ENCODE data around the gene MCMBP.

Gene MCMBP

DNA sequence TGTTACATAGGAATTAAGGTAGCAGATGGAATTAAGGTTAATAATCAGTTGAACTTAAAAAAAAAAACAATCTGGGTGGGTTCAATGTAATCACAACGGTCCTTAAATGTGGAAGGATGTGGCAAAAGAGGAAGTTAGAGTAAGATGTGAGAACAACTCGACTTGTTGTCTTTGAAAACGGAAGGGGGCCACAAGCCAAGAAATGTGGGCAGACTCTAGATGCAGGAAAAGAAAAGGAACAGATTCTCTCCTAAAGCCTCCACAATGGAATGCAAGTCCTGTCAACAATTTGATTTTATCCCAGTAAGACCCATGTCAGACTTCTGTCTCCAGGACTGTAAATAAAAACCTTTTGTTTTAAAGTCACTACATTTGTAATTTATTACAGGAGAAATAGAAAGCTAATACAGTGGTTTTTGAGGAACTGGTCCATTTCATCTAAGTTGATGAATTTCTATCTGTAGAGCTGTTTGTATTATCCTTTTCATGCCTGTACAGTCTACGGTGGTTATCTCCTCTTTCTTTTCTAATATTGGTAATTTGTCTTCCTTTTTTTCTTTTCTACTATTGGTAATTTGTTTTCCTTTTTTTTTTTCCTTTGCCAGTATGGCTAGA is 8.6 kb downstream of the MCMBP start:
- H3K36me3 ChIP-seq (ENCODE audit: control insufficient read depth, insufficient read depth, low read length), result no peaks in the 10 kb centered on the region
- H3K23ac ChIP-seq (ENCODE audit: low read length), result no peak overlapping the region
- H3K79me2 ChIP-seq (ENCODE audit: control insufficient read depth, insufficient read depth, low read length), result peaks cover 78% of the 10 kb centered on the region
- no CpG with 5 or more reads among the region's 4 CpGs for WGBS (ENCODE audit: extremely low coverage, insufficient coverage, low lambda C conversion rate)
- H3K56ac ChIP-seq (ENCODE audit: low read length), result no peak overlapping the region
- no peak overlapping the region for H4K5ac ChIP-seq (ENCODE audit: low read length)
- no peaks in the 10 kb centered on the region for H3K4me1 ChIP-seq (ENCODE audit: control insufficient read depth, low read depth, low read length)
- no peak overlapping the region for H3K27ac ChIP-seq (ENCODE audit: low read depth, low read length)
- H3K4ac ChIP-seq (ENCODE audit: low read depth, low read length), result no peak overlapping the region
- H3K4me2 ChIP-seq (ENCODE audit: low read length), result no peak overlapping the region
- peaks cover 3% of the 10 kb centered on the region for H3K79me1 ChIP-seq (ENCODE audit: low read length)
- no peak overlapping the region for H2BK15ac ChIP-seq (replicated peaks; ENCODE audit: low read depth)
- no peak for DNase-seq
- H3K27me3 ChIP-seq (ENCODE audit: insufficient read depth, low read length, poor library complexity), result no peaks in the 10 kb centered on the region
- H3K18ac ChIP-seq (ENCODE audit: low read length), result no peak overlapping the region
- no peak overlapping the region for H3K4me3 ChIP-seq (ENCODE audit: low read length)
- no peak overlapping the region for H2BK5ac ChIP-seq (ENCODE audit: low read length)
- H3K9ac ChIP-seq (ENCODE audit: low read length), result no peak overlapping the region
- no peak overlapping the region for H2AK5ac ChIP-seq (ENCODE audit: low read length)
- no peak overlapping the region for H2BK120ac ChIP-seq (ENCODE audit: low read depth, low read length)
- no peak overlapping the region for H4K8ac ChIP-seq (ENCODE audit: low read depth, low read length)

- Histone ChIP-seq H2BK15ac (replicated peaks; ENCODE audit: low read depth) (no peak overlapping the region), H3K27ac (ENCODE audit: low read depth, low read length) (no peak overlapping the region), H3K79me2 (ENCODE audit: control insufficient read depth, insufficient read depth, low read length) (peaks cover 65% of the 10 kb centered on the region), H2BK120ac (ENCODE audit: low read depth, low read length) (no peak overlapping the region), H3K4ac (ENCODE audit: low read depth, low read length) (no peak overlapping the region), H3K56ac (ENCODE audit: low read length) (no peak overlapping the region), H2AK5ac (ENCODE audit: low read length) (no peak overlapping the region), H3K4me3 (ENCODE audit: low read length) (no peak overlapping the region), H3K23ac (ENCODE audit: low read length) (no peak overlapping the region), H2BK5ac (ENCODE audit: low read length) (no peak overlapping the region), H3K18ac (ENCODE audit: low read length) (no peak overlapping the region), H3K27me3 (ENCODE audit: insufficient read depth, low read length, poor library complexity) (no peaks in the 10 kb centered on the region), H3K4me1 (ENCODE audit: control insufficient read depth, low read depth, low read length) (no peaks in the 10 kb centered on the region), H3K9ac (ENCODE audit: low read length) (no peak overlapping the region), H4K8ac (ENCODE audit: low read depth, low read length) (no peak overlapping the region), H3K79me1 (ENCODE audit: low read length) (peaks cover 1% of the 10 kb centered on the region), H3K36me3 (ENCODE audit: control insufficient read depth, insufficient read depth, low read length) (no peaks in the 10 kb centered on the region), H4K5ac (ENCODE audit: low read length) (no peak overlapping the region), H3K4me2 (ENCODE audit: low read length) (no peak overlapping the region)
- no CpG with 5 or more reads among the region's 1 CpG for WGBS (ENCODE audit: extremely low coverage, insufficient coverage, low lambda C conversion rate)
- no peak for DNase-seq
These were observed 10.1 kb downstream of the MCMBP start for GRCh38 chr10:119862524-119862923.

DNA sequence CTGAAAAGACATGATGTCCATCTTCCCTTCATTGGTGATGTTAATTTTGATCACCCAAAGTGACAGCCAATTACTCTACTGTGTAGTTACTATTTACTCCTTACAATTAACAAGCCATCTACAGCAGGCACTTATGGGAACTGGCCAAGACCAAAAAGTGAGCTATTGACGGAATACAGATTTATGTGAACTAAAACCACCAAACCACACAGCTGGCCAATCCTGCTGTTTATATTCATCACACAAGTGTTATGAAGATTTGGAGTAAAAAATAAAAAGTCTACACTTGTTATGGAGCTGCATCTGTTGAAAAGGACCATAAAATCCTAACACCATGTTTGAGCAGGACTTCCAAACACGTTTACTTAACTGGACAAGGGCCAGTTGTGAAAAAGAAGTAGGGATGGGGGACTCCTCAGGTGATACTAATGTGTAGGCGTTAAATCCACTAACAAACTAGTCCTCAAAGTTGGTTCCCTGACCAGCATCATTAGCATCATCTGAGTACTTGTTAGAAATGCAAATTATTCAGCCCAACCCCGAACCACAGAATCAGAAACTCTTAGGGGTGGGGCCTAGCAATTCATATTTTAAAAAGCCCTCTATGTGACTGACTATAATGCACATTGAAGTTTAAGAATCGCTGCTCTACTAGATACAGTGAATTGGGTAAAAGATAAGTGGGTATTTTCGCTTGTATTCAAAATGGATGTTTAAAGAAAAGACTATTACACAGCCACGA is 11.6 kb downstream of the MCMBP start:
- Histone ChIP-seq H3K18ac (ENCODE audit: low read length) (no peak overlapping the region), H3K4me1 (ENCODE audit: control insufficient read depth, low read depth, low read length) (no peaks in the 10 kb centered on the region), H3K23ac (ENCODE audit: low read length) (no peak overlapping the region), H4K8ac (ENCODE audit: low read depth, low read length) (no peak overlapping the region), H3K4me3 (ENCODE audit: low read length) (no peak overlapping the region), H2BK15ac (replicated peaks; ENCODE audit: low read depth) (no peak overlapping the region), H2BK120ac (ENCODE audit: low read depth, low read length) (no peak overlapping the region), H3K79me1 (ENCODE audit: low read length) (no peaks in the 10 kb centered on the region), H3K4ac (ENCODE audit: low read depth, low read length) (no peak overlapping the region), H4K5ac (ENCODE audit: low read length) (no peak overlapping the region), H3K4me2 (ENCODE audit: low read length) (no peak overlapping the region), H3K36me3 (ENCODE audit: control insufficient read depth, insufficient read depth, low read length) (no peaks in the 10 kb centered on the region), H3K27ac (ENCODE audit: low read depth, low read length) (no peak overlapping the region), H3K27me3 (ENCODE audit: insufficient read depth, low read length, poor library complexity) (no peaks in the 10 kb centered on the region), H2BK5ac (ENCODE audit: low read length) (no peak overlapping the region), H3K9ac (ENCODE audit: low read length) (no peak overlapping the region), H2AK5ac (ENCODE audit: low read length) (no peak overlapping the region), H3K79me2 (ENCODE audit: control insufficient read depth, insufficient read depth, low read length) (peaks cover 52% of the 10 kb centered on the region), H3K56ac (ENCODE audit: low read length) (no peak overlapping the region)
- no peak for DNase-seq
- WGBS (ENCODE audit: extremely low coverage, insufficient coverage, low lambda C conversion rate), result no CpG with 5 or more reads among the region's 7 CpGs

- no CpG with 5 or more reads among the region's 1 CpG for WGBS (ENCODE audit: extremely low coverage, insufficient coverage, low lambda C conversion rate)
- Histone ChIP-seq H3K4ac (ENCODE audit: low read depth, low read length) (no peak overlapping the region), H3K36me3 (ENCODE audit: control insufficient read depth, insufficient read depth, low read length) (no peaks in the 10 kb centered on the region), H4K5ac (ENCODE audit: low read length) (no peak overlapping the region), H3K27ac (ENCODE audit: low read depth, low read length) (no peak overlapping the region), H3K79me1 (ENCODE audit: low read length) (no peaks in the 10 kb centered on the region), H3K4me2 (ENCODE audit: low read length) (no peak overlapping the region), H2BK120ac (ENCODE audit: low read depth, low read length) (no peak overlapping the region), H2AK5ac (ENCODE audit: low read length) (no peak overlapping the region), H2BK15ac (replicated peaks; ENCODE audit: low read depth) (no peak overlapping the region), H3K27me3 (ENCODE audit: insufficient read depth, low read length, poor library complexity) (no peaks in the 10 kb centered on the region), H3K9ac (ENCODE audit: low read length) (no peak overlapping the region), H3K23ac (ENCODE audit: low read length) (no peak overlapping the region), H4K8ac (ENCODE audit: low read depth, low read length) (no peak overlapping the region), H3K79me2 (ENCODE audit: control insufficient read depth, insufficient read depth, low read length) (peaks cover 39% of the 10 kb centered on the region), H3K18ac (ENCODE audit: low read length) (no peak overlapping the region), H3K4me1 (ENCODE audit: control insufficient read depth, low read depth, low read length) (no peaks in the 10 kb centered on the region), H3K56ac (ENCODE audit: low read length) (no peak overlapping the region), H2BK5ac (ENCODE audit: low read length) (no peak overlapping the region), H3K4me3 (ENCODE audit: low read length) (no peak overlapping the region)
- peak; percentile 53 for DNase-seq
These were observed 13.0 kb downstream of the MCMBP start for GRCh38 chr10:119859420-119860258.

DNA sequence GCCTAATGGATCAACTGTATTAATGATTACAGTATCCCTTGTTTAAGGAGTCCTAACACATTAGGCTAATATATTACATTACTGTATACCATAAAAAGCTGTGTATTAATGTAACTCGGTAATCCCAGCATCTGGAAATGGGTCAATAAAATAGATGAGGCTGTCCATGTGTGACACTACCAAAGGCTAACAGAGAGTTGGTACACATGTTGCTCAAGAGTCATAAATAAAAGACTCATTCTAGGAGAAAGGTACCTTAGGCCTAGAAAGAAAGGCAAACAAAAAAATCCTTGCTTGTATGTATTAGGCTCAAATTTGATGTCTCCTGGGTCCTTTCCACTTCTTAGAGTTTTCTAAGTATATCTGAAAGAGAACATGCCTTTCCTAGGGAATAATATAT is 14.6 kb downstream of the MCMBP start:
- Histone ChIP-seq H3K79me2 (ENCODE audit: control insufficient read depth, insufficient read depth, low read length) (peaks cover 30% of the 10 kb centered on the region), H3K23ac (ENCODE audit: low read length) (no peak overlapping the region), H3K4me2 (ENCODE audit: low read length) (no peak overlapping the region), H3K9ac (ENCODE audit: low read length) (no peak overlapping the region), H2AK5ac (ENCODE audit: low read length) (no peak overlapping the region), H4K5ac (ENCODE audit: low read length) (no peak overlapping the region), H4K8ac (ENCODE audit: low read depth, low read length) (no peak overlapping the region), H3K4me3 (ENCODE audit: low read length) (no peak overlapping the region), H2BK120ac (ENCODE audit: low read depth, low read length) (no peak overlapping the region), H3K27me3 (ENCODE audit: insufficient read depth, low read length, poor library complexity) (no peaks in the 10 kb centered on the region), H3K36me3 (ENCODE audit: control insufficient read depth, insufficient read depth, low read length) (peaks cover 2% of the 10 kb centered on the region), H3K18ac (ENCODE audit: low read length) (no peak overlapping the region), H3K4ac (ENCODE audit: low read depth, low read length) (no peak overlapping the region), H3K79me1 (ENCODE audit: low read length) (no peaks in the 10 kb centered on the region), H2BK5ac (ENCODE audit: low read length) (no peak overlapping the region), H3K27ac (ENCODE audit: low read depth, low read length) (no peak overlapping the region), H3K56ac (ENCODE audit: low read length) (no peak overlapping the region), H2BK15ac (replicated peaks; ENCODE audit: low read depth) (no peak overlapping the region), H3K4me1 (ENCODE audit: control insufficient read depth, low read depth, low read length) (no peaks in the 10 kb centered on the region)
- WGBS (ENCODE audit: extremely low coverage, insufficient coverage, low lambda C conversion rate), result no CpG with 5 or more reads among the region's 1 CpG
- DNase-seq, result no peak
